Measurements from ENCODE around the gene MPC1.
"Not testable (repeated sequence)": the region's sequence is repeated elsewhere in the genome, so short reads cannot be mapped to it uniquely, and the experiment has no call there.

The MPC1 gene

GRCh38 chr6:166405386-166405785 lies 22.6 kb upstream of the MPC1 start:
- no peak for DNase-seq

- peak; percentile 10 for DNase-seq
Observed at GRCh38 chr6:166402582-166403277, 20.0 kb upstream of the MPC1 start.

GRCh38 chr6:166400649-166401250 lies 18.0 kb upstream of the MPC1 start:
- DNase-seq, result not testable (repeated sequence)

- no peak for DNase-seq
Observed at GRCh38 chr6:166400181-166400580, 17.4 kb upstream of the MPC1 start.

GRCh38 chr6:166398348-166398747 lies 15.6 kb upstream of the MPC1 start:
- DNase-seq, result no peak

- no peak for DNase-seq
Observed at GRCh38 chr6:166397849-166398248, 15.1 kb upstream of the MPC1 start.

- no peak for DNase-seq
Observed at GRCh38 chr6:166395778-166396177, 13.0 kb upstream of the MPC1 start.

- DNase-seq, result no peak
Observed at GRCh38 chr6:166395351-166395750, 12.6 kb upstream of the MPC1 start.

GRCh38 chr6:166394036-166394892 lies 11.5 kb upstream of the MPC1 start:
- DNase-seq, result no peak

GRCh38 chr6:166393535-166393823 lies 10.7 kb upstream of the MPC1 start:
- DNase-seq, result no peak

- not testable (repeated sequence) for DNase-seq
Observed at GRCh38 chr6:166392755-166393534, 10.2 kb upstream of the MPC1 start.

- DNase-seq, result no peak
Observed at GRCh38 chr6:166389119-166389518, 6.4 kb upstream of the MPC1 start.

- DNase-seq, result no peak
Observed at GRCh38 chr6:166388290-166389004, 5.7 kb upstream of the MPC1 start.

- no peak for DNase-seq
Observed at GRCh38 chr6:166387642-166388289, 5.0 kb upstream of the MPC1 start.

- DNase-seq, result not testable (repeated sequence)
Observed at GRCh38 chr6:166387098-166387497, 4.4 kb upstream of the MPC1 start.

- no peak for DNase-seq
Observed at GRCh38 chr6:166386111-166386510, 3.4 kb upstream of the MPC1 start.

- DNase-seq, result not testable (repeated sequence)
Observed at GRCh38 chr6:166383802-166384363, 1.1 kb upstream of the MPC1 start.

GRCh38 chr6:166382500-166382932 lies 224 bp downstream of the MPC1 start:
- no peak for DNase-seq

- no peak for DNase-seq
Observed at GRCh38 chr6:166381733-166382499, 824 bp downstream of the MPC1 start.

- no peak for DNase-seq
Observed at GRCh38 chr6:166381381-166381732, 1.4 kb downstream of the MPC1 start.

GRCh38 chr6:166379800-166380199 lies 2.9 kb downstream of the MPC1 start:
- DNase-seq, result no peak

All from DMS 273 treated with DMSO at 0.1 percent for 48 hours (cell line).